Neural progenitor cell (in vitro differentiated cells): ENCODE data around the gene NCAM1. TPM values are rescaled to one million over a fixed set of nuclear protein-coding genes. Genes with fewer than 3 reads are reported as not detected.

Experiments
- DNase-seq: peaks from one replicate; pipeline ENCODE4 v3.0.0-alpha.2; 2016; ENCODE audit warnings: low spot score
- H2AFZ ChIP-seq: fragments of 200-600 bp; sonication (generic); replicated peaks from 2 replicates; pipeline ENCODE4 v1.6.1; 2016; ENCODE audit warnings: antibody characterized with exemption
- H3F3A ChIP-seq: fragments of 200-600 bp; sonication (generic); 2 replicates; pipeline ENCODE4 v1.6.1; 2016; ENCODE audit warnings: antibody characterized with exemption, low read depth
- H3K27ac ChIP-seq: fragments of 200-600 bp; sonication (generic); 2 replicates; pipeline ENCODE4 v1.5.1; 2016; ENCODE audit warnings: mild to moderate bottlenecking
- H3K27me3 ChIP-seq: fragments of 200-600 bp; sonication (generic); 2 replicates; pipeline ENCODE4 v1.6.1; 2016; ENCODE audit warnings: mild to moderate bottlenecking, moderate library complexity
- H3K36me3 ChIP-seq: fragments of 200-600 bp; sonication (generic); 2 replicates; pipeline ENCODE4 v1.5.1; 2016
- H3K4me1 ChIP-seq: fragments of 200-600 bp; sonication (generic); 2 replicates; pipeline ENCODE4 v1.6.1; 2016; ENCODE audit warnings: mixed run types
- H3K4me2 ChIP-seq: fragments of 200-600 bp; sonication (generic); 2 replicates; pipeline ENCODE4 v1.6.1; 2016
- H3K4me3 ChIP-seq: fragments of 200-600 bp; sonication (generic); 2 replicates; pipeline ENCODE4 v1.5.1; 2016
- H3K79me2 ChIP-seq: fragments of 200-600 bp; sonication (generic); 2 replicates; pipeline ENCODE4 v1.6.1; 2016; ENCODE audit warnings: low read depth
- H3K9ac ChIP-seq: fragments of 200-600 bp; sonication (generic); 2 replicates; pipeline ENCODE4 v1.6.1; 2016
- H3K9me3 ChIP-seq: fragments of 200-600 bp; sonication (generic); 2 replicates; pipeline ENCODE4 v1.5.1; 2016; ENCODE audit warnings: low read depth
- H4K20me1 ChIP-seq: fragments of 200-600 bp; sonication (generic); 2 replicates; pipeline ENCODE4 v1.6.1; 2016; ENCODE audit warnings: low read depth
- H3K27ac Mint-ChIP-seq: 3 replicates; pipeline ENCODE4 v1.8.0; 2021; ENCODE audit warnings: mixed read lengths
- H3K27me3 Mint-ChIP-seq: 2 replicates; pipeline ENCODE4 v1.8.0; 2022; ENCODE audit warnings: low read depth, mild to moderate bottlenecking, inconsistent platforms, moderate library complexity, mixed read lengths; ENCODE audit not compliant: insufficient read depth
- H3K36me3 Mint-ChIP-seq: 3 replicates; pipeline ENCODE4 v1.8.0; 2021; ENCODE audit warnings: mixed read lengths
- H3K4me1 Mint-ChIP-seq: 3 replicates; pipeline ENCODE4 v1.8.0; 2021; ENCODE audit warnings: mixed read lengths
- H3K4me3 Mint-ChIP-seq: 3 replicates; pipeline ENCODE4 v1.8.0; 2021; ENCODE audit warnings: mild to moderate bottlenecking, moderate library complexity, mixed read lengths
- H3K9me3 Mint-ChIP-seq: 3 replicates; pipeline ENCODE4 v1.8.0; 2020; ENCODE audit warnings: mixed read lengths
- EZH2 ChIP-seq: fragments of 200-600 bp; sonication (generic); IDR thresholded peaks from 2 replicates; pipeline ENCODE4 v1.6.1; 2017; ENCODE audit warnings: antibody characterized with exemption, mild to moderate bottlenecking, moderate library complexity
- EZH2phosphoT487 ChIP-seq: fragments of 200-600 bp; sonication (generic); IDR thresholded peaks from 2 replicates; pipeline ENCODE4 v1.6.1; 2017; ENCODE audit warnings: antibody characterized with exemption
- total RNA-seq: library from RNA; depleted of rRNA; stranded (reverse); fragments of >200 nt; gene quantifications from 2 replicates; pipeline ENCODE4 v1.2.3, GENCODE V29; 2015; ENCODE audit warnings: low replicate concordance
- TF ChIP-seq, protein P1 (sequence below): fragments of 200-600 bp; sonication (generic); IDR thresholded peaks from 2 replicates; pipeline ENCODE4 v1.5.1; 2017; ENCODE audit warnings: antibody characterized with exemption, mild to moderate bottlenecking

Gene NCAM1
- total RNA-seq, 1 donor from 2014 or later, result 17.5 TPM

DNA sequence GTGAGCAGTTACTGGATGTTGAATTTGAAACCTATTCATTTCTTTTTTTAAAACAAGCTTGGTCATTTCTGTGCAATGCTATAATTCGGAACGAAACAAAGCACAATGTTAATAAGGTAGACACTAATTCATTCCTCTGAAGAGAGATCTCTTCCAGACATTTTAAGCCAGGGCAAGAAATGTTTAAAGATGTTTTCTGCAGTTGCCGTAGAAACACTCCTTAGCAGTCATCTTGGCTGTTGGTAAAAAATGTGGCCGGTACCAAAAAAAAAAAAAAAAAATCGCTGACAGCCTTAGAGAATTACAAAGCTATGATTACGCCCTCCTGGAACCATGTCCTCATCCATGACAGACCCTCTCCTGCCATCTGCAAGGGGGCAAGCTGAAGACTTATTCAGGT, 286.7 kb downstream of the NCAM1 start:
- Histone ChIP-seq H2AFZ (no peak overlapping the region), H3K27ac (no peak overlapping the region), H4K20me1 (no peaks in the 10 kb centered on the region), H3K36me3 (no peaks in the 10 kb centered on the region), H3K27me3 (no peaks in the 10 kb centered on the region), H3K79me2 (no peaks in the 10 kb centered on the region), H3K4me3 (no peak overlapping the region), H3K9me3 (no peaks in the 10 kb centered on the region), H3K9ac (no peak overlapping the region), H3K4me1 (peaks cover 53% of the 10 kb centered on the region), H3K4me2 (no peak overlapping the region), H3F3A (peaks cover 21% of the 10 kb centered on the region)
- Mint-ChIP-seq H3K9me3 (no peaks in the 10 kb centered on the region), H3K36me3 (no peaks in the 10 kb centered on the region), H3K4me1 (peaks cover 54% of the 10 kb centered on the region), H3K27ac (peak overlapping the region; percentile 20), H3K4me3 (no peak overlapping the region), H3K27me3 (peaks cover 2% of the 10 kb centered on the region)
- no peak for DNase-seq
- no peak for TF ChIP-seq EZH2phosphoT487
- TF ChIP-seq EZH2, result no peak
- TF ChIP-seq, protein P1, sequence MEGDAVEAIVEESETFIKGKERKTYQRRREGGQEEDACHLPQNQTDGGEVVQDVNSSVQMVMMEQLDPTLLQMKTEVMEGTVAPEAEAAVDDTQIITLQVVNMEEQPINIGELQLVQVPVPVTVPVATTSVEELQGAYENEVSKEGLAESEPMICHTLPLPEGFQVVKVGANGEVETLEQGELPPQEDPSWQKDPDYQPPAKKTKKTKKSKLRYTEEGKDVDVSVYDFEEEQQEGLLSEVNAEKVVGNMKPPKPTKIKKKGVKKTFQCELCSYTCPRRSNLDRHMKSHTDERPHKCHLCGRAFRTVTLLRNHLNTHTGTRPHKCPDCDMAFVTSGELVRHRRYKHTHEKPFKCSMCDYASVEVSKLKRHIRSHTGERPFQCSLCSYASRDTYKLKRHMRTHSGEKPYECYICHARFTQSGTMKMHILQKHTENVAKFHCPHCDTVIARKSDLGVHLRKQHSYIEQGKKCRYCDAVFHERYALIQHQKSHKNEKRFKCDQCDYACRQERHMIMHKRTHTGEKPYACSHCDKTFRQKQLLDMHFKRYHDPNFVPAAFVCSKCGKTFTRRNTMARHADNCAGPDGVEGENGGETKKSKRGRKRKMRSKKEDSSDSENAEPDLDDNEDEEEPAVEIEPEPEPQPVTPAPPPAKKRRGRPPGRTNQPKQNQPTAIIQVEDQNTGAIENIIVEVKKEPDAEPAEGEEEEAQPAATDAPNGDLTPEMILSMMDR, result no peak

DNA sequence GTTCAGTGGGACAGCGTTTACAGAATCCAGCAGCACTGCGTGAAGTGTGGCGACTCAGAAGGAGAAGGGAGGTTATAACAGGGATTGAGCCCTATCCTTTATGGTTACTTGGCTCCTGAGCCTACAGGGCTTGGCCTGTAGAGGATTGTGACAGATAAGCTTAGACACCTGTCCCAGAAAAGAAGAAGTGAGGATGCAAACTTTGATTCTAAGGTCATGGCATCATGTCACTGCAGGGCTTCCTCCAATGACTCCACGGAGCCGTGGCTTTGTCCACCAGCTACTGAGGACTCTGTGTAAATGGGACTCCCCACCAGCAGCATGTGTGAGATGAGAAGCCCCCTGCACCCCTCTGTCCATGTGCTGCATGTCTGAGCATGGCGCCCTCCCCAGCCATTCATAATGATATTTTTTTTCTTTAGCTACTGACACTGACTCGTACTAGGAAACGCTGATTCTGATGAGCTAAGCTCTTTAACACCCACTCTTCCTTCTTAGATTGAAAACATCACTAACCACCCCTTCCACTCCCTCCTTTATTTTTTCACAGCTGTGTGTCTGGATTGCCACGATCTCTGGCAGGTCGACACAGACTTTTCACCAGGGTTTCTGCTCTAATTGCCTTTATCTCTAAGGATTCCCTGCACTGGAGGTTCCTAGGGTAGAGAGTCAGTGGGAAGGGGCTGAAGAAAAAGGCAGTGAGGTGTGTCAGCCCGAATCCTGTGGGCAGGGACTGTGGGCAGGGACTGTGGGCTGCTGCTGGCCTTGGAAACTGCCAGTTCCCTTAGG, 287.7 kb downstream of the NCAM1 start:
- TF ChIP-seq EZH2phosphoT487 (no peak), EZH2 (no peak)
- TF ChIP-seq, protein P1, result no peak
- DNase-seq, result no peak
- no peaks in the 10 kb centered on the region for H3K79me2 ChIP-seq
- H3K4me3 ChIP-seq, result no peak overlapping the region
- no peaks in the 10 kb centered on the region for H4K20me1 ChIP-seq
- no peaks in the 10 kb centered on the region for H3K36me3 Mint-ChIP-seq
- H2AFZ ChIP-seq, result no peak overlapping the region
- no peak overlapping the region for H3K4me3 Mint-ChIP-seq
- H3K36me3 ChIP-seq, result no peaks in the 10 kb centered on the region
- H3K4me2 ChIP-seq, result peak overlapping the region; percentile 46
- no peak overlapping the region for H3K9ac ChIP-seq
- H3K9me3 ChIP-seq, result no peaks in the 10 kb centered on the region
- no peak overlapping the region for H3K27ac ChIP-seq
- peaks cover 19% of the 10 kb centered on the region for H3F3A ChIP-seq
- peak overlapping the region; percentile 44 for H3K27ac Mint-ChIP-seq
- peaks cover 2% of the 10 kb centered on the region for H3K27me3 Mint-ChIP-seq
- no peaks in the 10 kb centered on the region for H3K9me3 Mint-ChIP-seq
- H3K4me1 Mint-ChIP-seq, result peaks cover 50% of the 10 kb centered on the region
- H3K27me3 ChIP-seq, result no peaks in the 10 kb centered on the region
- peaks cover 44% of the 10 kb centered on the region for H3K4me1 ChIP-seq

DNA sequence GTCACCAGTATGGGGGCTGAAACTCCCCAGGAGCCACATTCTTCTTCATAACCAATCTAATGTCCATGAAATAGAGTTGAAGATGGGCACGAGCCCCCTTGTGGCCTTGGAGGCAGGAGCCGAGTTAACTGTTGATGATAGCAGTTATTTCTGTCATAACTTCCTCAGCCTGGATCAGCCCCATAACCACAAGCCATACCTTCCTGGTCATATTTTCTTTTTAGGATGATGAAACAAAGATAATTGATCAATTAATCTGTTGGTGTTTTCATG, 288.2 kb downstream of the NCAM1 start:
- H3K9ac ChIP-seq, result no peak overlapping the region
- H3K27me3 Mint-ChIP-seq, result peaks cover 2% of the 10 kb centered on the region
- H3K9me3 ChIP-seq, result no peaks in the 10 kb centered on the region
- H3K36me3 Mint-ChIP-seq, result no peaks in the 10 kb centered on the region
- H3K9me3 Mint-ChIP-seq, result no peaks in the 10 kb centered on the region
- peaks cover 46% of the 10 kb centered on the region for H3K4me1 Mint-ChIP-seq
- H4K20me1 ChIP-seq, result no peaks in the 10 kb centered on the region
- H3K27ac ChIP-seq, result peak overlapping the region; percentile 0
- H3K27ac Mint-ChIP-seq, result no peak overlapping the region
- no peaks in the 10 kb centered on the region for H3K36me3 ChIP-seq
- no peak overlapping the region for H3K4me3 ChIP-seq
- no peak overlapping the region for H3K4me3 Mint-ChIP-seq
- H2AFZ ChIP-seq, result no peak overlapping the region
- H3K4me2 ChIP-seq, result peak overlapping the region; percentile 46
- H3K79me2 ChIP-seq, result no peaks in the 10 kb centered on the region
- no peaks in the 10 kb centered on the region for H3K27me3 ChIP-seq
- peaks cover 42% of the 10 kb centered on the region for H3K4me1 ChIP-seq
- TF ChIP-seq, protein P1, result peak; percentile 50
- TF ChIP-seq EZH2, result no peak
- no peak for TF ChIP-seq EZH2phosphoT487
- DNase-seq, result no peak
- peaks cover 19% of the 10 kb centered on the region for H3F3A ChIP-seq
